NB4 (cell line): ENCODE data around the gene LELP1.

Experiments used
- DNase-seq: peaks from one replicate; pipeline ENCODE4 v3.0.0; 2010; ENCODE audit warnings: low read depth
- H3K4me3 ChIP-seq: one replicate; pipeline ENCODE4 v1.5.1; 2011; ENCODE audit warnings: mild to moderate bottlenecking, low read depth, low read length, moderate library complexity
- CTCF ChIP-seq: IDR thresholded peaks from one replicate; pipeline ENCODE4 v1.5.1; 2012; ENCODE audit warnings: low read depth, low read length
- MYC ChIP-seq: IDR thresholded peaks from 2 replicates; pipeline ENCODE4 v1.6.1; 2011; ENCODE audit warnings: low read depth, low read length
- POLR2A ChIP-seq: IDR thresholded peaks from 2 replicates; pipeline ENCODE4 v1.6.1; 2011; ENCODE audit warnings: mild to moderate bottlenecking; ENCODE audit not compliant: insufficient read length; ENCODE audit errors: extremely low read depth
- TF ChIP-seq, protein P1 (sequence below): IDR thresholded peaks from 2 replicates; pipeline ENCODE4 v1.6.1; 2011; ENCODE audit warnings: low read depth, low read length

The LELP1 gene

GRCh38 chr1:153232553-153232952 is 29.3 kb downstream of the LELP1 start:
- TF ChIP-seq POLR2A (no peak), CTCF (no peak), MYC (no peak)
- TF ChIP-seq, protein P1, sequence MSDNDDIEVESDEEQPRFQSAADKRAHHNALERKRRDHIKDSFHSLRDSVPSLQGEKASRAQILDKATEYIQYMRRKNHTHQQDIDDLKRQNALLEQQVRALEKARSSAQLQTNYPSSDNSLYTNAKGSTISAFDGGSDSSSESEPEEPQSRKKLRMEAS, result no peak
- no peak for DNase-seq
- no peak overlapping the region for H3K4me3 ChIP-seq

DNA sequence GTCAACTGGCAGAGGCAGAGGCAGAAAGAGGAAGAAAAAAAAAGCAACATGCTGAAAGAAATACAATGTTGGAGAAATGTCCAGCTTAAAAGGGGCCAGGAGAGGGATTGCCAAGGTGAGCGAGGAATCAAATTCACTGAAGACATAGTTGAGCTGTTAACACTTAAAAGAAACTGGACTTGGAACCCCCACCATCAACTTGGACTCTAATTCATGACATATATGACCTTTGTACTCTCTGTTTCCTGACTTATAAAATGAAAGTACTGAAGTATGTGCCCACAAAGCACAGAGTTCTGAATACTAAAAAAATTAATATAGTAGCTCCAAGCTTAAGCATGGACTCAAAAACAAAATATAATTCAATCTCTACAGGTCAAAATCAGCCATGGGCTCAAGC is 30.2 kb downstream of the LELP1 start:
- DNase-seq, result no peak
- no peak for TF ChIP-seq MYC
- TF ChIP-seq POLR2A, result no peak
- TF ChIP-seq, protein P1, result no peak
- no peak for TF ChIP-seq CTCF
- no peak overlapping the region for H3K4me3 ChIP-seq

GRCh38 chr1:153238527-153238926 is 35.3 kb downstream of the LELP1 start:
- DNase-seq, result no peak
- TF ChIP-seq, protein P1, result peak; percentile 41; the same call in 1 of the 2 replicates
- TF ChIP-seq CTCF, result no peak
- no peak for TF ChIP-seq MYC
- TF ChIP-seq POLR2A, result no peak
- H3K4me3 ChIP-seq, result no peak overlapping the region

- TF ChIP-seq MYC (no peak), CTCF (no peak), POLR2A (no peak)
- TF ChIP-seq, protein P1, result no peak
- no peak overlapping the region for H3K4me3 ChIP-seq
- no peak for DNase-seq
Observed at GRCh38 chr1:153242160-153242559, 38.9 kb downstream of the LELP1 start.

- H3K4me3 ChIP-seq, result no peak overlapping the region
- TF ChIP-seq POLR2A (no peak), MYC (no peak), CTCF (no peak)
- TF ChIP-seq, protein P1, result no peak
- DNase-seq, result no peak
Observed at GRCh38 chr1:153245466-153245865, 42.2 kb downstream of the LELP1 start.

GRCh38 chr1:153246018-153246417 is 42.8 kb downstream of the LELP1 start:
- TF ChIP-seq, protein P1, result no peak
- TF ChIP-seq MYC, result no peak
- no peak for TF ChIP-seq POLR2A
- no peak for TF ChIP-seq CTCF
- H3K4me3 ChIP-seq, result no peak overlapping the region
- DNase-seq, result no peak
